Activated T-cell treated with anti-CD3 and anti-CD28 coated beads for 24 hours (primary cell): Measurements from ENCODE around the gene SHISA5.
"Not testable (repeated sequence)": the region's sequence is repeated elsewhere in the genome, so short reads cannot be mapped to it uniquely, and the experiment has no call there.

Experiments used
- DNase-seq: peaks from one replicate; pipeline ENCODE4 v3.0.0-alpha.2; 2020; ENCODE audit warnings: low read depth

The SHISA5 gene

DNA sequence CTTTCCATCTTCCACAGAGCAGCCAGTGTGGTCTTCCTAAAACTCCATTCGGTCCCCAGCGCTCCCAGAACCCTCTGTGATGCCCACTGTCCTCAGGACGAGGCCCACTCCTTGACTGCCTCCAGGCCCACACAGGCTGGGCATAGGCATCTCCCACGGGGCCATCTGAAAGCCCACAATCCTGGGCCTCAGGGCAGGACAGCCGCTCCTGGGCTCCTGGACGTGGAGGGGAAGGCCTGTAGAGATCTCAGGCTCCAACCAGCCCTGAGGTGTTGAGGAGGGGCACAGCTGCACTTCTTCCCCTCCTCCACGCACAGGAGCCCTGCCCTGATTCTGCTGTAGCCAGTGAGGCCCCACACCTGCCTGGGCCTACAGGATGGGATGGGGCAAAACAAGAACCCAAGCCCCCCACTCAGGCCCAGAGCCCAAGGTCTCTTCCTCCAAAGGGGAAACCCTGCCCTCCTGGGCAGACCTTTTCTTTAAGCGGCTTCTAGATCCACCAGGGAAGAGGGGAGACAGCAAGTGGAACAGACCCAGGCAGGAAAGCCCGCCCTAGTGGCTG is 25.9 kb downstream of the SHISA5 start:
- DNase-seq = no peak

DNA sequence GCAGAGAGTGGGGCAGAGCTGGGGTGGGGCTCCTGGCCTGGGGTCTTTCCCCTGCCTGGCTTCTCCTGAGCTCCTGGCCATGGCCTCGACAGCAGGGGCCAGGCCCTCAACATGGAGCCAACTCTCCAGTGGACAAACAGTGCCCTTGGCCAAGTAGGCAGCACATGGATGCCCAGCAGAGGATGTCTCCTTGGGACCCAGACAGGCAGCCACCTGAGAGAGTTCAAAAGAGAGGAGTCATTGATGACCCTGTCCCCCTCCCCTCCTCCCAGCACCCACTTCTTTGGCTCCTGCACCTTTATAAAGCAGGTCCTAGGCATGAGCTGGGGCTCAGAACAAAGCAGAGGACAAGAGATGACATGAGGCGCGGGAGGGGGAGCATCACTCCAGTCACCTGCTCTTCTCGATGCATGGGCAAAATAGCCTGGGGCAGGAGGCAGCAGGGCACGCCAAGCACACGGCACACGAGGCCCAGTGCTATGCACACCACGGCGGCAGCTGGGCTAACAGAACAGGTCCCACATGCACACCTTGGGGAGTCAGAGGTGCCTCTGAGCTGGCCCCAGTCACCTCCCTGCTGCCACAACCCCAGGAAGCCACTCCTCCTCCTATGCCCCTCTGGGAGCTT is 27.4 kb downstream of the SHISA5 start:
- DNase-seq = no peak

DNA sequence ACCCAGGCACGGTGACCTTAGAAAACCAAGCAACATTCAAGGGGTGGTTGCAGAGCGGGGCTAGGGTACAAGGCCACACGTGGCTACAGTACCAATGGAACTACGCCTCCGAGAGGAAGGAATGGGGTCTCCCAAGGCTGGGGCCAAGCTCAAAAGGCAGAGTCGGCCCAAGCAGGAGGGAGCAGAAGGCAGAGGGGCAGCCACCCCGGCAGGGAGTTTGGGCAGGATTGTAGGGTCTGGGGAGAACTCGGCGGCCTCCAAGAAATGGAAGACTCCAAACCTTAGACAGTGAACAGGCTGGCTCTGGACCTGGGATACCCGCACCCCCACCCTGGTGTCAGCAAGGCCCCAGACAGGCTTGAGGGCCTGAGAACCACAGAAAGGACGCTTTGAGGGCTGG is 28.8 kb downstream of the SHISA5 start:
- DNase-seq = no peak

DNA sequence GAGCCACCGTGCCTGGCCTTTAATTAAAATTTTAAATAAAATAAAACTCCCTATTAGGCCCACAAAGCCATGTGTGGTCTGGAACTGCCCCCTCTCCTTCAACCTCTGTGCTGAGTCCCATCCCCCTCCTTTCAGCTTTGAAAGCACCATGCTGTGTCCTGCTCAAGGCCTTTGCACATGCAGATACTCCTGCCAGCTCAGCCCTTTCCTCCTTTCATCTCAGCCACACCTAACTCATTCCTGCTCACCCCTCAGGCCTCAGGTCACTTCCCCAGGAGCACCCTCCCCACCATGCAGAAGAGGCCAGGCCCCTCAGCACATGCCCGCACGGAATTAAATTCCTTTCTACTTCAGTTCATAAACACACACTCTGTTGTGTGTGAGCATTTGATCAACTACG is 29.4 kb downstream of the SHISA5 start:
- no peak for DNase-seq

DNA sequence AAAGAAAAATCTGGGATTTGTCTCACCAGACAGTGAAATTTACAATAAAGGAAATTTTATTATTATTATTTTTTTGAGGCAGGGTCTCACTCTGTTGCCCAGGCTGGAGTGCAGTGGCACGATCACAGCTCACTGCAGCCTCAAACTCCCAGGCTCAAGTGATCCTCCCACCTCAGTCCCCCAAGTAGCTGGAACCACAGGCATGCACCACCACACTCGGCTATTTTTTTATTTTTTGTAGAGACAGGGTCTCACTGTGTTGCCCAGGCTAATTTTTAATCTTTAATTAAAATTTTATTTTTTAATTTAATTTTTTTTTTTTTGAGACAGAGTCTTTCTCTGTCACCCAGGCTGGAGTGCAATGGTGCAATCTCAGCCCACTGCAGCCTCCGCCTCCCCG is 29.9 kb downstream of the SHISA5 start:
- not testable (repeated sequence) for DNase-seq

DNA sequence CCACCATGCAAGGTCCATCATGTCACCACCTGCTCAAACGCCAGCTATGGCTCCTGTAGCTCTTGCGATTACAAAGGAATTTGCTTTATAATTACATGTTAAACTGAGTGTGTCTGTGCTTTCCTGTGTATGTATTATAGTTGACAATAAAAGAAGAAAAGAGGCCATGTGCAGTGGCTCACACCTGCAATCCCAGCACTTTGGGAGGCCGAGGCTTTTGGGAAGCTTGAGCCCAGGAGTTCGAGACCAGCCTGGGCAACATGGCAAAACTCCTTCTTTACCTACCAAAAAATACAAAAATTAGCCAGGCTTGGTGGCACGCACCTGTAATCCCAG is 30.4 kb downstream of the SHISA5 start:
- no peak for DNase-seq

DNA sequence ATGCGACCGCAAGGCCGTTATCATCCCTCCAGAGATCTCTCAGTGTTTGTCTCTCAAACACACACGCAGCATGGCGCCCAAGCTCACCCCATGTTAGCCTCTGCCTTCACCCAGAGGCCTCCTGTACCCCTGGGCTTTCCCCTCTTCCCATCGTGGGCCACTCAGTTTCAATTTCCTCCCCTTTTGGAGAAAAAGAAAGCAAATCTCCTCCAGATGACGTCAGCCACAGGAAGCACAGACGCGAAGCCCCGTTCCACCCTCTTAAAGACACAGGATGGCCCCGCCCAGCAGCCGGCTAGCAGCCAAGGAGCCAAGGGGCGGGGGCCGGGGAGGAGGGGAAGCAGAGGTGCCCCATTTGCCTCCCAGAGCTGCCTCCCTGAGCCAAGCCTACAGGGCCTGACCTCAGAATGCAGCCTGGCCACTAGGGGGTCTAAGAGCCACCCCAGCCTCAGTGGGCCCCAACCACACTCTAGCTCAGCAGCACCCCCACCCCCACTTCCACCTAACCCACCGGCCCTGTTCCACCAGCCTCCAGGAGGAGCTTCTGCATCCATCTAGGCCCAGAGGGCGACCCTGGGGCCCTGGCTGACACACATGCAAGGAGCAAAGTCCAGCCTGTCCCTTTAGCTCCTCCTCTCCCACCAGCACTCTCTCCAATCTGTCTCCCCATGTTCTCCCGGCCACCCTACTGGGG is 30.9 kb downstream of the SHISA5 start:
- peak; percentile 92 for DNase-seq

DNA sequence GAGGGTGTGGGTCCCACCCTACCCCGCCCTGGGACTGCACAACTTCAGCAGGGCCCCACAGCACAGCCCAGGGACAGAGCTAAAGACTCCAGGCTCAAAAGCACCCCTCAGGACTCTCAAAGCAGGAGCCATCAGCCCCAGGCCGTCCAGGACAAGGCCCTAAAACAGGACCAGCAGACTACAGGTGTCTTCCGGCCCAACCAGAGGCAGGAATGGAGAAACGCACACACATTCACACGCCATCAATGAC is 31.4 kb downstream of the SHISA5 start:
- no peak for DNase-seq

DNA sequence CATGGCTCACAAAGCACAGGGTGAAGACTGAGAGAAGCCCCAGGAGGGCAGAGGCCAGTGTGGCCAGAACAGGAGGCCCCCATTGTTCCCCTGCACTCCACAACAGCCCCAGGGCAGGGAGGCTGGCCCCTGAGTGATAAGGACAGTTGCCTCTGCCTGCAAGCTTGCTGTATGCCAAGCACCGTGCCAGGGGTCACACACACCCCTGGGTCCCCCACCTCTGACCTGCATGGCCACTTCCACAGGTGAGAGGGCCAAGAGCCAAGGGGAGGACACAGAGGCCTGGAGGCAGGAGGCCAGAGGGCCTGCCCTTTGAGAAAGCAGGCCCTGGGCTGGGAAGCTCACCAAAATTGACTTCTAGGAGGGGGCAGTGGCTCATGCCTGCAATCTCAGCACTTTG is 33.7 kb downstream of the SHISA5 start:
- no peak for DNase-seq

DNA sequence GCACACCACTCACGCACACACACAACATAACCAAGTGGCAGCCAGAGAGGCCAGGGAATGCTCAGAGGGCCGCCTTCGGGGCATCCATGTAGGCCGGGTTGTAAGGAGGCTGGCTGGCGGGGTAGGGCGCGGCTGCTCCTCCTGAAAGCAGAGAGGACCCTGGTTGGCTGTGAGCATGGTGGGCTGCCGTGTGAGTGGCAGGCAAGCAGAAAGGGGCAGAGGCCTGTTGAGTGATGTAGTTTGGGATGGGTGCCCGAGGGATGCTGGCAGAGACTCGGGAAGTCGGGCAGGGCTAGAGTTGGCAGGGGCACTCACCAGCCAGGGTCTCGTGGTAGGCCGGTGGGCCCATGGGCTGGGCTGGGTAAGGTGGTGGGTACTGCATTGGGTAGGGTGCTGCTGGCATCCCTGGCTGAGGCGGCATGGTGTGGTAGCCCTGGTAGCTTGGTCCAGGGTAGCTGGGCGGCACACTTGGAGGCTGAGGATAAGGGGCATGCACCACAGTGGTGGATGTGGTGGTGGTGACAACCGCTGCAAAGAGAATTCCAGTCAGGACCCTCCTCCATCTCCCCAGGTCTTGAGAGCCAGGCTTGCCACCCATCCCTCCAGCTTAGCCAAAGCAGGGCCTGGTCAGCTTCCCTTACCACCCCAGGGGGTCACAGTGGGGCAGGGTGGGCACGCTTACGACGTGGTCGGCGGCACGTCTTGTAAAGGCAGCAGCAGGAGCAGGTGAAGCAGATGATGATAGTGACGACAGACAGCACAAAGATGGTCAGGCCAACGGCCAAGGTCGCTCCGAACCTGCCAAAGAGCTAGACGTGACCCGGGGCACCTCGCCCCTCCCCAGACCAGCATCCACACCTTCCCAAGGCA is 34.7 kb downstream of the SHISA5 start:
- DNase-seq = no peak

DNA sequence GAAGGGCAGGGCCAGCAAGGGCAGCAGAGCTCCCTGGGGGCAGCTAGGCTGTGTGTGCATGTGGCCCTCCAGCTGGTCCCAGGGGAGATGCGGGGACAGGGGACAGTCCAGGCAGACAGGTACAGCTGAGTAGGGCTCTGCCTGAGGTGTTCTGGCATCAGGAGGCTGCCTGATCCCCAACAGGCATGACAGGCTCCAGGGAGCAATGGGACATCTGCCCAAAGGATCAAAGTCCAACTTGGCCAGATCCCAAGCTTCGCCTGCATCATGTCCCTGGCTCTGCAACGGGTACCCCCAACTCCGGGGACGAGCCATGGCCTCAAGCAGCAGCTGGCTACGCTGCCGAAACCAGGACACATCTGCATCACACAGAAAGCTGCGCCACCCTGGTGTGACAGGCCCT is 35.6 kb downstream of the SHISA5 start:
- DNase-seq = no peak

DNA sequence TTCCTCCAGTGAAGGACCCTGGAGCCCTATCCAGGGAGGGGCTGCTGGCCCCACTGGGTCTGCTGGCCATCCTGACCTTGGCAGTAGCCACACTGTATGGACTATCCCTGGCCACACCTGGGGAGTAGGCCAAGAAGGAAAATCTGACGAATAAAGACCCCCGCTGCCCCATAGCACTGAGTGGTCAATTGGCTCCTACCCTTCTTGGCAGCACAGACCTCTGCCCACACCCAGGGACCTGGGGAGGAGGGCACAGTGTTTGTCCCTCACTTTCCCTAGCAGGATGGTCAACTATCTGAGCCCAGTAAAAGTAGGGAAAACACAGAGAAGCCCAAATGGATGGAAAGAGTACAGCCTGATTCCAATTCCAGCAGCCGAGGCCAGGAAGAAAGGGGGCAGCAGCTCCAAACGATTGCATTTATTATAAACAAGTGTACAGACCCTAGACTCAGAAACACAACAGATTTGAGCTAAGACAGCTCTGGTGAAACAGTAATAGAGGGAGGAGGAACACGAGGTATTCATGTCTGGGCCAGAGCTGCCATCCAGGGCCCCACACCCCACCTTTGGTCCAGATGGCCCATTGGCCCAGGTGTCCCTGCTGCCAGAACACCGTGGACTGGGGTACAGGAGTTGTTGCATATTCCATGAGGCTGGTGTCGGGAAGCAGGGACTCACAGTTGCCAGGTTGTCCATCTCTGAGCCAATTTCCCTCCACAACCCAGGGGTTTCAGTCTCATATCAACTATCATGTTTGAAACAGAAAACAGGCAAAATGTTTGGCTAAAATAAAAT is 36.3 kb downstream of the SHISA5 start:
- DNase-seq = no peak

DNA sequence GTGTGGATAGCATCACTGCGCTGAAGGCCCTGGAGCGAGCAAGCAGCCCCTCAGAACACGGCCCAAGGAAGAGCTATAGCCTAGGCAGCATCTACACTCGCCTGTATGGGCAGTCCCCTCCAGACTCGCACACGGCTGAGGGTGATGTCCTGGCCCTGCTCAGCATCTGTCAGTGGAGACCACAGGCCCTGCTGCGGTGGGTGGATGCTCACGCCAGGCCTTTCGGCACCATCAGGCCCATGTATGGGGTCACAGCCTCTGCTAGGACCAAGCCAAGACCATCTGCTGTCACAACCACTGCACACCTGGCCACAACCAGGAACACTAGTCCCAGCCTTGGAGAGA is 36.9 kb downstream of the SHISA5 start:
- DNase-seq = no peak

DNA sequence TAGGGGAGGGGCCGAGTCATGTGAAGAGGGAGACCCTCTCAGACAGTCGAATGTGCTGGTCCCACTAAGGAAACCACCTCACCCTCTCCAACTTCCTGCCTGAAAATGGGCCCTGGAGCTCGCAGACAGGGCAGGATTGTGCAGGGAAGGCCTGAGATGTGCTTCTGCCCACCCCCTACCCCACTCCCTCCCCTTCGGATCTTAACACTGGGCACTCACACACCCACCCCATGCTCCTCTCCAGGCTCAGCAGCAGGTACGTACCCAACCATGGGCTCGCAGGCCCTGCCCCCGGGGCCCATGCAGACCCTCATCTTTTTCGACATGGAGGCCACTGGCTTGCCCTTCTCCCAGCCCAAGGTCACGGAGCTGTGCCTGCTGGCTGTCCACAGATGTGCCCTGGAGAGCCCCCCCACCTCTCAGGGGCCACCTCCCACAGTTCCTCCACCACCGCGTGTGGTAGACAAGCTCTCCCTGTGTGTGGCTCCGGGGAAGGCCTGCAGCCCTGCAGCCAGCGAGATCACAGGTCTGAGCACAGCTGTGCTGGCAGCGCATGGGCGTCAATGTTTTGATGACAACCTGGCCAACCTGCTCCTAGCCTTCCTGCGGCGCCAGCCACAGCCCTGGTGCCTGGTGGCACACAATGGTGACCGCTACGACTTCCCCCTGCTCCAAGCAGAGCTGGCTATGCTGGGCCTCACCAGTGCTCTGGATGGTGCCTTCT is 37.4 kb downstream of the SHISA5 start:
- DNase-seq = no peak

DNA sequence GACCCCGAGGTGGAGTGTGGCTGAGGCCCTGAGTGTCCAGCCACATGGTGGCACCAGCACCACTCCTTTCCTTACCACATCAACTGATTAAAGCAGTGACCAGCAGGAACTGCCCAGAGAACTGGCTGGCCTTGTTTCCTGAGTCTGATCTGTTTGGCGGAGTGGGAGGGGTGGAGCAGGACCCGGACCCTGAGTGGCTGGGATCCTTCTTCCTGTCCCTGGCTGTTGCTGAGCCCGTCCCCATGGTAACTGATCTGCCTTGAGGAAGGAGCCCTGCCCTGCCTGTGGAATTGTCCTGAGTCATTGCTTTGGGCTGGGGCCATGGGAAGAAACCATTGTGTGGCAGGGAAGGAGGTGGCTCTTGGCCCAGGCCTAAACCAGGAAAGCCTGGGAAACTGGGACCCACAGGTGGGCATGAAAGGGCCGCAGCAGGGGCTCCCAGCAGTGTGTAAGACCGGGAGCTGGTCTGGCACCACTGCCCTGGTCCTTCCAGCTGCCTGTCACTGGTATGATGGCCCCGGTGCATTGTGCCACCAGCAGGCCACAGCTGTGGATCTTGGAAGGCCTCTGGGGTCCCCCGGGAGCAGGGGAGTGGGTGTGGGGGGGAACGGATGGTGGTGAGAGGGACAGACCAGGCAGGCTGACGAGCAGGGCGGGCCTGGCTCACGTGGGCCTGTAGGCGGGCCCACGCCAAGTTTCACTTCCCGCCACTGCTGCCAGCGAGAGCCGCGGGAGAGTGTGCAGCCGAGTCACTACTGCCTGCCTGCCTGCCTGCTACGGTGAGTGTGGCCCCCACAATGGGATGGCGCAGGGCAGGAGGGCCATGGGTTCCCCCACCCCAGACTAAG is 38.2 kb downstream of the SHISA5 start:
- peak; percentile 76 for DNase-seq

DNA sequence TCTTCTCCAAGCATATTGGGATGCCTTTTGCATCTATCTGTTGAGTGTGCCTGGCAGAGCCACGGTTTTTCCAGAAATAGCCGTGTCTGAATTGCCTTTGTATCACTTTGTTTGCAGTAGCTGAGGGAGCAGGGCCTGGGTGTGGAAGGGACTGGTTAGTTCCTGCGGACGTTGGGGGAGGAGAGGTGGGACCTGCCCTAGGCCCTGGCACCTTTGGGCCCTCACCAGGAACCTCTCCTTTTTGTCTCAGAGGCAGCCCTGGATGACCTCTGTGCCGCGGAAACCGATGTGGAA is 38.8 kb downstream of the SHISA5 start:
- no peak for DNase-seq

DNA sequence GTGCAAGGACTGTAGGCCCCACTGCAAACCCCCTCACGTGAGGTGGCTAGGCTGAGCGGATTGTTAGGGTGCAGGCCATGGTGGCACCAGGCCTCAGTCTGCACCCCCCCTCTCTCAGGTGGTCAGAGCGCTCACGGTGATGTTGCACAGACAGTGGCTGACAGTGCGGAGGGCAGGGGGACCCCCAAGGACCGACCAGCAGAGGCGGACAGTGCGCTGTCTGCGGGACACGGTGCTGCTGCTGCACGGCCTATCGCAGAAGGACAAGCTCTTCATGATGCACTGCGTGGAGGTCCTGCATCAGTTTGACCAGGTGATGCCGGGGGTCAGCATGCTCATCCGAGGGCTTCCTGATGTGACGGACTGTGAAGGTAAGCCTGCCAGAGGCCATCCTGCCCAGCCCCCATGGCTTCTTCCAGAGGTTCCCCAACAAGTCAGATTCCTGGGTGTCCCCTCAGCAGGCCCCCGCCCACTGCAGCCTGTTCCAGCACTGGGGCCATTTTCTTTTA is 39.2 kb downstream of the SHISA5 start:
- DNase-seq = no peak

DNA sequence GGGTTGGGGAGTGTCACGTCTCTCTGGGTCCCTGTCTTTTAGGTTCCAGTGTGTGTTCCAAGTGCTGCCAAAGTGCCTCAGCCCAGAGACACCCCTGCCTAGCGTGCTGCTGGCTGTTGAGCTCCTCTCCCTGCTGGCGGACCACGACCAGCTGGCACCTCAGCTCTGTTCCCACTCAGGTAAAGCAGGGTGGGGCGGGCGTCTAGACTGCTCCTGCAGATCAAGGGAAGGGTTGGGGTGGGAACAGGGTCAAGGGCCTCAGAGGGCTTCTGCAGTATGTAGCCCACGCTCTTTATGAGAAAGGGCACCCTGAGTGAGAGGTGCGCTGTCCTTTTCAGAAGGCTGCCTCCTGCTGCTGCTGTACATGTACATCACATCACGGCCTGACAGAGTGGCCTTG is 40.3 kb downstream of the SHISA5 start:
- DNase-seq = no peak

DNA sequence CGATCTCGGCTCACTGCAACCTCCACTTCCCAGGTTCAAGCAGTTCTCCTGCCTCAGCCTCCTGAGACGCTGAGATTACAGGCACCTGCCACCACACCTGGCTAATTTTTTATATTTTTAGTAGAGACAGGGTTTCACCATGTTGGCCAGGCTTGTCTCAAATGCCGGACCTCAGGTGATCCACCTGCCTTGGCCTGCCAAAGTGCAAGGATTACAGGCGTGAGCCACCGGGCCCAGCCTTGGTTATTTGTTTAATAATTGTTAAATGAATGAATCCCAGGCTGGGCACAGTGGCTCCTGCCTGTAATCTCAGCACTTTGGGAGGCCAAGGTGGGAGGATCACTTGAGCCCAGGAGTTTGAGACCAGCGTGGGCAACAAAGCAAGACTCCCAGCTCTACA is 42.2 kb downstream of the SHISA5 start:
- not testable (repeated sequence) for DNase-seq

DNA sequence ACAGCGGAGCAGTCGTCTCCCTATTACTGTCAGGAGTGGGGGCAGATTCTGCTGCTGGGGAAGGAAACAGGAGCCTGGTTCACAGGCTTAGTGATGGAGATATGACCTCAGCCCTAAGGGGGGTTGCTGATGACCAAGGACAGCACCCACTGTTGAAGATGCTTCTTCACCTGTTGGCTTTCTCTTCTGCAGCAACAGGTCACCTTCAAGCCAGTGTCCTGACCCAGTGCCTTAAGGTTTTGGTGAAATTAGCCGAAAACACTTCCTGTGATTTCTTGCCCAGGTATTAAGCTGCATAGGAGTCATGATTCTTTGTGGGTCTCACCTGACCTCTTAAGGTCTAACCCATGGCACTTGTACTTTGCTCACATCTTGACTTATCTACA is 43.5 kb downstream of the SHISA5 start:
- no peak for DNase-seq
